BLaER1 (cell line): Measurements from ENCODE around the gene PDZD7.

Experiments used
- H3K27ac ChIP-seq: shearing (Covaris generic); formaldehyde crosslinking; 2 replicates; pipeline ENCODE4 v1.8.1; 2022
- H3K27me3 ChIP-seq: shearing (Covaris generic); formaldehyde crosslinking; 2 replicates; pipeline ENCODE4 v1.8.1; 2022
- H3K36me3 ChIP-seq: shearing (Covaris generic); formaldehyde crosslinking; 2 replicates; pipeline ENCODE4 v1.8.1; 2022
- H3K4me1 ChIP-seq: shearing (Covaris generic); formaldehyde crosslinking; 2 replicates; pipeline ENCODE4 v1.8.1; 2022
- H3K4me2 ChIP-seq: shearing (Covaris generic); formaldehyde crosslinking; 2 replicates; pipeline ENCODE4 v1.8.1; 2022
- H3K4me3 ChIP-seq: shearing (Covaris generic); formaldehyde crosslinking; 2 replicates; pipeline ENCODE4 v1.8.1; 2022
- H3K9ac ChIP-seq: shearing (Covaris generic); formaldehyde crosslinking; 2 replicates; pipeline ENCODE4 v1.8.1; 2022
- H3K9me3 ChIP-seq: shearing (Covaris generic); formaldehyde crosslinking; 2 replicates; pipeline ENCODE4 v1.8.1; 2022
- H4K20me1 ChIP-seq: shearing (Covaris generic); formaldehyde crosslinking; 2 replicates; pipeline ENCODE4 v1.8.1; 2022
- Cebpa-rat ChIP-seq: shearing (Covaris generic); IDR thresholded peaks from 2 replicates; pipeline ENCODE4 v1.8.1; 2022

Gene PDZD7

GRCh38 chr10:101067356-101068083, 36.6 kb upstream of the PDZD7 start:
- H3K27ac ChIP-seq: peak overlapping the region; percentile 100

GRCh38 chr10:101066896-101067355, 36.0 kb upstream of the PDZD7 start:
- H3K27me3 ChIP-seq: no peaks in the 10 kb centered on the region
- H3K27ac ChIP-seq: peak overlapping the region; percentile 100
- no peaks in the 10 kb centered on the region for H3K36me3 ChIP-seq
- no peak for TF ChIP-seq Cebpa-rat
- peak overlapping the region; percentile 100 for H3K9ac ChIP-seq
- H3K4me3 ChIP-seq: peak overlapping the region; percentile 78
- peak overlapping the region; percentile 95 for H3K4me2 ChIP-seq
- H3K4me1 ChIP-seq: peaks cover 70% of the 10 kb centered on the region
- H4K20me1 ChIP-seq: no peaks in the 10 kb centered on the region
- no peaks in the 10 kb centered on the region for H3K9me3 ChIP-seq

More at GRCh38 chr10:101067356-101068083, 36.6 kb upstream of the PDZD7 start:
- H3K9ac ChIP-seq: peak overlapping the region; percentile 100
- H3K27me3 ChIP-seq: no peaks in the 10 kb centered on the region
- TF ChIP-seq Cebpa-rat: no peak
- H3K4me2 ChIP-seq: peak overlapping the region; percentile 95
- no peaks in the 10 kb centered on the region for H3K36me3 ChIP-seq
- no peaks in the 10 kb centered on the region for H3K9me3 ChIP-seq
- peaks cover 74% of the 10 kb centered on the region for H3K4me1 ChIP-seq
- no peaks in the 10 kb centered on the region for H4K20me1 ChIP-seq
- H3K4me3 ChIP-seq: peak overlapping the region; percentile 78

- Histone ChIP-seq H3K4me2 (peak overlapping the region; percentile 95), H3K27ac (peak overlapping the region; percentile 100), H3K4me3 (peak overlapping the region; percentile 78), H4K20me1 (no peaks in the 10 kb centered on the region), H3K36me3 (no peaks in the 10 kb centered on the region), H3K27me3 (no peaks in the 10 kb centered on the region), H3K9ac (peak overlapping the region; percentile 100), H3K4me1 (peaks cover 68% of the 10 kb centered on the region), H3K9me3 (no peaks in the 10 kb centered on the region)
- no peak for TF ChIP-seq Cebpa-rat
Observed at GRCh38 chr10:101066146-101066895, 35.4 kb upstream of the PDZD7 start.

GRCh38 chr10:101065481-101066145, 34.7 kb upstream of the PDZD7 start:
- H4K20me1 ChIP-seq: no peaks in the 10 kb centered on the region
- peak overlapping the region; percentile 100 for H3K9ac ChIP-seq
- no peaks in the 10 kb centered on the region for H3K9me3 ChIP-seq
- H3K27me3 ChIP-seq: no peaks in the 10 kb centered on the region
- peak overlapping the region; percentile 100 for H3K27ac ChIP-seq
- no peak for TF ChIP-seq Cebpa-rat
- peak overlapping the region; percentile 95 for H3K4me2 ChIP-seq
- H3K4me3 ChIP-seq: peak overlapping the region; percentile 78
- H3K36me3 ChIP-seq: no peaks in the 10 kb centered on the region
- H3K4me1 ChIP-seq: peaks cover 61% of the 10 kb centered on the region

- Histone ChIP-seq H3K27ac (peak overlapping the region; percentile 100), H3K9me3 (no peaks in the 10 kb centered on the region), H3K4me2 (peak overlapping the region; percentile 95), H3K36me3 (no peaks in the 10 kb centered on the region), H3K9ac (peak overlapping the region; percentile 100), H3K27me3 (no peaks in the 10 kb centered on the region), H3K4me3 (peak overlapping the region; percentile 78), H3K4me1 (peaks cover 55% of the 10 kb centered on the region), H4K20me1 (peaks cover 2% of the 10 kb centered on the region; the same call in 1 of the 2 replicates)
- TF ChIP-seq Cebpa-rat: no peak
Observed at GRCh38 chr10:101064415-101065030, 33.6 kb upstream of the PDZD7 start.

GRCh38 chr10:101063548-101064414, 32.9 kb upstream of the PDZD7 start:
- Histone ChIP-seq H4K20me1 (peaks cover 7% of the 10 kb centered on the region; the same call in 1 of the 2 replicates), H3K9ac (peak overlapping the region; percentile 100), H3K27ac (peak overlapping the region; percentile 100), H3K9me3 (no peaks in the 10 kb centered on the region), H3K36me3 (no peaks in the 10 kb centered on the region), H3K4me2 (peak overlapping the region; percentile 95), H3K4me1 (peaks cover 55% of the 10 kb centered on the region), H3K4me3 (peak overlapping the region; percentile 77), H3K27me3 (no peaks in the 10 kb centered on the region)
- TF ChIP-seq Cebpa-rat: no peak

GRCh38 chr10:101063050-101063525, 32.2 kb upstream of the PDZD7 start:
- Histone ChIP-seq H3K9ac (peak overlapping the region; percentile 100), H3K4me3 (peak overlapping the region; percentile 77), H3K27ac (peak overlapping the region; percentile 100)

GRCh38 chr10:101062232-101063049, 31.5 kb upstream of the PDZD7 start:
- peak overlapping the region; percentile 95 for H3K4me2 ChIP-seq
- peaks cover 7% of the 10 kb centered on the region; the same call in 1 of the 2 replicates for H4K20me1 ChIP-seq
- peak overlapping the region; percentile 100 for H3K27ac ChIP-seq
- H3K4me1 ChIP-seq: peaks cover 68% of the 10 kb centered on the region
- H3K9ac ChIP-seq: peak overlapping the region; percentile 100
- H3K36me3 ChIP-seq: 0 out of 2 replicates have a peak, but pooled peaks cover under 1% of the 10 kb centered on the region
- H3K4me3 ChIP-seq: peak overlapping the region; percentile 77
- no peaks in the 10 kb centered on the region for H3K27me3 ChIP-seq
- no peaks in the 10 kb centered on the region for H3K9me3 ChIP-seq
- TF ChIP-seq Cebpa-rat: no peak

More at GRCh38 chr10:101063050-101063525, 32.2 kb upstream of the PDZD7 start:
- H3K9me3 ChIP-seq: no peaks in the 10 kb centered on the region
- H3K4me2 ChIP-seq: peak overlapping the region; percentile 95
- no peaks in the 10 kb centered on the region for H3K36me3 ChIP-seq
- H3K4me1 ChIP-seq: peaks cover 61% of the 10 kb centered on the region
- H3K27me3 ChIP-seq: no peaks in the 10 kb centered on the region
- peaks cover 7% of the 10 kb centered on the region; the same call in 1 of the 2 replicates for H4K20me1 ChIP-seq
- TF ChIP-seq Cebpa-rat: no peak
